Measurements from ENCODE around the gene LRRFIP1. TPM values are rescaled to one million over a fixed set of nuclear protein-coding genes. Genes with fewer than 3 reads are reported as not detected.

The LRRFIP1 gene
- total RNA-seq, 2 experiments from 2014 or later, result 157 to 161 TPM

DNA sequence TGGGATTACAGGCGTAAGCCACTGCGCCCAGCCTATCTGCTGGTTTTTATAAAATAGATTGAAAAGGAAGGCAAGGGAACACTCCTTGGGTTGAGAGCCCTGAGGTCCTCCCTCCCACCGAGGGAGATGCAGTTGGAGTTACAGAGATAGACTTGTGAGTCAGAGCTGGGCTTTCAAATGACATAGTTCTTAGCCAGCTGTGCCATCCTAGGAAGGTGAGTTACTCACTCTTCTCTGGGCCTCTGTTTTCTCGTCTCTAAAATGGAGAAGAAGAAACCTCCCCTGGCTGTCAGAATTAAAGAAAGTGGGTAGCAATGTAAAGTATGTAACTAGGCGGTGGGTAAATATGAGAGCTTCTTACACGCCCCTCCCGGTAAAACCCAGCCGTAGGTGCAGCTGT, 2.4 kb downstream of the LRRFIP1 start:
- no peaks in the 10 kb centered on the region for H3K36me3 ChIP-seq (ENCODE audit: insufficient read depth, low read length)
- ChIA-PET POLR2A (interaction anchor here (0.7 to 0.8 kb wide), 2 partner anchors 29 to 44 kb away, joined by 3 to 4 read pairs; no protein-coding TSS in a partner anchor), CTCF (interaction anchor here (1.4 kb wide), 1 partner anchor 115 kb away, joined by 4 read pairs; no protein-coding TSS in a partner anchor)
- H3K9me3 ChIP-seq (ENCODE audit: control insufficient read depth in 1 of 2, insufficient read depth in 1 of 2, low read length in 2 of 2), result no peaks in the 10 kb centered on the region
- H3K4me1 ChIP-seq (ENCODE audit: insufficient read depth, low read length), result peaks cover 20% of the 10 kb centered on the region
- Mint-ChIP-seq H3K4me3 (peak overlapping the region; percentile 42), H3K27me3 (peaks cover 20% of the 10 kb centered on the region), H3K4me1 (ENCODE audit: low read depth) (peaks cover 39% of the 10 kb centered on the region), H3K36me3 (ENCODE audit: low read depth) (no peaks in the 10 kb centered on the region), H3K9me3 (peaks cover under 1% of the 10 kb centered on the region), H3K27ac (no peak overlapping the region)
- DNase-seq (no peak), ATAC-seq (ENCODE audit: poor library complexity) (no peak)
- peaks cover 7 to 12% of the 10 kb centered on the region in 2 experiments for H3K27me3 ChIP-seq (ENCODE audit: control insufficient read depth in 1 of 2, insufficient read depth in 2 of 2, low read length in 2 of 2)
- H3K4me3 ChIP-seq (ENCODE audit: low read length), result no peak overlapping the region
- no peak for TF ChIP-seq CTCF (IDR thresholded peaks at IDR 0.05)
- H3K27ac ChIP-seq (ENCODE audit: low read depth in 1 of 2, low read length in 2 of 2), result no peak overlapping the region
- intact Hi-C loops (cut with DNase I, micrococcal nuclease), result loop anchor here in 1 of 2 experiments (5.0 kb wide), 1 partner anchor 33 kb away; no protein-coding TSS in a partner anchor

- Histone ChIP-seq H3K4me1 (ENCODE audit: insufficient read depth, low read length) (peaks cover 20% of the 10 kb centered on the region), H3K27ac (ENCODE audit: low read depth in 1 of 2, low read length in 2 of 2) (no peak overlapping the region), H3K9me3 (ENCODE audit: control insufficient read depth in 1 of 2, insufficient read depth in 1 of 2, low read length in 2 of 2) (no peaks in the 10 kb centered on the region), H3K36me3 (ENCODE audit: insufficient read depth, low read length) (no peaks in the 10 kb centered on the region), H3K4me3 (ENCODE audit: low read length) (no peak overlapping the region), H3K27me3 (ENCODE audit: control insufficient read depth in 1 of 2, insufficient read depth in 2 of 2, low read length in 2 of 2) (peaks cover 7 to 12% of the 10 kb centered on the region in 2 experiments)
- H3K4me1 Mint-ChIP-seq (ENCODE audit: low read depth), result peaks cover 35% of the 10 kb centered on the region
- intact Hi-C loops (cut with DNase I, micrococcal nuclease), result no loop called here
- DNase-seq (no peak), ATAC-seq (ENCODE audit: poor library complexity) (no peak)
- ChIA-PET POLR2A (interaction anchor here (0.7 kb wide), 1 partner anchor 30 kb away, joined by 3 read pairs; no protein-coding TSS in a partner anchor), CTCF (interaction anchor here (1.4 kb wide), 1 partner anchor 115 kb away, joined by 4 read pairs; no protein-coding TSS in a partner anchor)
- H3K27me3 Mint-ChIP-seq, result peaks cover 20% of the 10 kb centered on the region
- H3K36me3 Mint-ChIP-seq (ENCODE audit: low read depth), result no peaks in the 10 kb centered on the region
- H3K9me3 Mint-ChIP-seq, result peaks cover 2% of the 10 kb centered on the region
- TF ChIP-seq CTCF (IDR thresholded peaks at IDR 0.05), result no peak
- H3K27ac Mint-ChIP-seq, result no peak overlapping the region
- peak overlapping the region; percentile 14 for H3K4me3 Mint-ChIP-seq
These were observed 3.0 kb downstream of the LRRFIP1 start for GRCh38 chr2:237630216-237631000.

- Mint-ChIP-seq H3K27me3 (peaks cover 20% of the 10 kb centered on the region), H3K4me1 (ENCODE audit: low read depth) (peaks cover 28% of the 10 kb centered on the region), H3K4me3 (no peak overlapping the region), H3K27ac (no peak overlapping the region), H3K36me3 (ENCODE audit: low read depth) (no peaks in the 10 kb centered on the region), H3K9me3 (peaks cover 2% of the 10 kb centered on the region)
- Histone ChIP-seq H3K27me3 (ENCODE audit: control insufficient read depth in 1 of 2, insufficient read depth in 2 of 2, low read length in 2 of 2) (peaks cover 7 to 12% of the 10 kb centered on the region in 2 experiments), H3K27ac (ENCODE audit: low read depth in 1 of 2, low read length in 2 of 2) (no peak overlapping the region), H3K4me1 (ENCODE audit: insufficient read depth, low read length) (peaks cover 20% of the 10 kb centered on the region), H3K4me3 (ENCODE audit: low read length) (no peak overlapping the region), H3K9me3 (ENCODE audit: control insufficient read depth in 1 of 2, insufficient read depth in 1 of 2, low read length in 2 of 2) (no peaks in the 10 kb centered on the region), H3K36me3 (ENCODE audit: insufficient read depth, low read length) (no peaks in the 10 kb centered on the region)
- no peak for TF ChIP-seq CTCF (IDR thresholded peaks at IDR 0.05)
- ATAC-seq (ENCODE audit: poor library complexity), result no peak
- CTCF ChIA-PET, result no interaction called here
- intact Hi-C loops (cut with DNase I, micrococcal nuclease), result no loop called here
- POLR2A ChIA-PET, result no interaction called here
- no peak for DNase-seq
These were observed 3.8 kb downstream of the LRRFIP1 start for GRCh38 chr2:237631007-237631785.

Measured in CD4-positive, alpha-beta T cell (primary cell).